HUES6 (cell line): ENCODE data around the gene NBPF11.
A peak's percentile ranks its signal among the peaks of the same experiment; 100 is the strongest.
"Not testable (repeated sequence)": the region's sequence is repeated elsewhere in the genome, so short reads cannot be mapped to it uniquely, and the experiment has no call there.

ENCODE experiments used
- H3K27ac ChIP-seq: 2 replicates; pipeline ENCODE4 v1.7.0; 2013; ENCODE audit warnings: low read depth, mild to moderate bottlenecking, low read length, inconsistent platforms
- H3K27me3 ChIP-seq: 2 replicates; pipeline ENCODE4 v1.6.1; 2013; ENCODE audit warnings: low read length; ENCODE audit not compliant: control insufficient read depth, insufficient read depth
- H3K36me3 ChIP-seq: 2 replicates; pipeline ENCODE4 v1.6.1; 2013; ENCODE audit warnings: low read length; ENCODE audit not compliant: control insufficient read depth, insufficient read depth
- H3K4me1 ChIP-seq: 2 replicates; pipeline ENCODE4 v1.6.1; 2013; ENCODE audit warnings: low read length; ENCODE audit not compliant: control insufficient read depth, insufficient read depth
- H3K4me3 ChIP-seq: 2 replicates; pipeline ENCODE4 v1.5.1; 2013; ENCODE audit warnings: low read depth, low read length
- H3K9ac ChIP-seq: one replicate; pipeline ENCODE4 v1.6.1; 2013; ENCODE audit warnings: mild to moderate bottlenecking, low read length
- H3K9me3 ChIP-seq: 2 replicates; pipeline ENCODE4 v1.6.1; 2013; ENCODE audit warnings: low read depth, low read length; ENCODE audit not compliant: control insufficient read depth, insufficient read depth

NBPF11 gene

GRCh38 chr1:148161053-148161901, 9.2 kb upstream of the NBPF11 start:
- no peaks in the 10 kb centered on the region for H3K9me3 ChIP-seq
- peaks cover 6% of the 10 kb centered on the region; the same call in 1 of the 2 replicates for H3K4me1 ChIP-seq
- H3K9ac ChIP-seq: no peak overlapping the region

GRCh38 chr1:148160343-148161052, 8.4 kb upstream of the NBPF11 start:
- no peak overlapping the region for H3K27ac ChIP-seq

More at GRCh38 chr1:148161053-148161901, 9.2 kb upstream of the NBPF11 start:
- Histone ChIP-seq H3K27me3 (no peaks in the 10 kb centered on the region), H3K36me3 (no peaks in the 10 kb centered on the region), H3K27ac (no peak overlapping the region), H3K4me3 (no peak overlapping the region)

GRCh38 chr1:148160048-148160342, 7.9 kb upstream of the NBPF11 start:
- Histone ChIP-seq H3K4me1 (peaks cover 6% of the 10 kb centered on the region; the same call in 1 of the 2 replicates), H3K27ac (no peak overlapping the region), H3K4me3 (no peak overlapping the region), H3K36me3 (no peaks in the 10 kb centered on the region), H3K9ac (no peak overlapping the region), H3K27me3 (no peaks in the 10 kb centered on the region), H3K9me3 (no peaks in the 10 kb centered on the region)

More at GRCh38 chr1:148160343-148161052, 8.4 kb upstream of the NBPF11 start:
- Histone ChIP-seq H3K36me3 (no peaks in the 10 kb centered on the region), H3K9ac (no peak overlapping the region), H3K9me3 (no peaks in the 10 kb centered on the region), H3K27me3 (no peaks in the 10 kb centered on the region), H3K4me1 (peaks cover 6% of the 10 kb centered on the region; the same call in 1 of the 2 replicates), H3K4me3 (no peak overlapping the region)

GRCh38 chr1:148158341-148159003, 6.4 kb upstream of the NBPF11 start:
- H3K36me3 ChIP-seq: no peaks in the 10 kb centered on the region
- no peak overlapping the region for H3K27ac ChIP-seq
- no peak overlapping the region for H3K9ac ChIP-seq
- no peak overlapping the region for H3K4me3 ChIP-seq
- no peaks in the 10 kb centered on the region for H3K9me3 ChIP-seq
- no peaks in the 10 kb centered on the region for H3K27me3 ChIP-seq
- peaks cover 6% of the 10 kb centered on the region; the same call in 1 of the 2 replicates for H3K4me1 ChIP-seq

GRCh38 chr1:148157803-148158202, 5.7 kb upstream of the NBPF11 start:
- not testable (repeated sequence) for H3K27ac ChIP-seq, H3K4me3 ChIP-seq, H3K4me1 ChIP-seq, H3K9ac ChIP-seq, H3K36me3 ChIP-seq, H3K27me3 ChIP-seq, H3K9me3 ChIP-seq

- not testable (repeated sequence) for H3K27ac ChIP-seq, H3K36me3 ChIP-seq, H3K9ac ChIP-seq, H3K4me1 ChIP-seq, H3K9me3 ChIP-seq, H3K4me3 ChIP-seq, H3K27me3 ChIP-seq
These were observed 3.6 kb upstream of the NBPF11 start for GRCh38 chr1:148155494-148156275.

GRCh38 chr1:148152795-148153194, 714 bp upstream of the NBPF11 start:
- not testable (repeated sequence) for H3K9ac ChIP-seq, H3K4me3 ChIP-seq, H3K27ac ChIP-seq, H3K9me3 ChIP-seq, H3K36me3 ChIP-seq, H3K27me3 ChIP-seq, H3K4me1 ChIP-seq

- H3K36me3 ChIP-seq: not testable (repeated sequence)
These were observed 686 bp downstream of the NBPF11 start for GRCh38 chr1:148151371-148151819.

GRCh38 chr1:148150945-148151344, 1.1 kb downstream of the NBPF11 start:
- Histone ChIP-seq H3K4me3 (peak overlapping the region; percentile 77), H3K9ac (peak overlapping the region; percentile 78)
- H3K27ac ChIP-seq, H3K9me3 ChIP-seq, H3K36me3 ChIP-seq, H3K27me3 ChIP-seq, H3K4me1 ChIP-seq: not testable (repeated sequence)

More at GRCh38 chr1:148151371-148151819, 686 bp downstream of the NBPF11 start:
- Histone ChIP-seq H3K9ac (peak overlapping the region; percentile 78), H3K4me3 (peak overlapping the region; percentile 77), H3K27ac (peak overlapping the region; percentile 62; the same call in 1 of the 2 replicates)
- not testable (repeated sequence) for H3K4me1 ChIP-seq, H3K9me3 ChIP-seq, H3K27me3 ChIP-seq

GRCh38 chr1:148150014-148150413, 2.1 kb downstream of the NBPF11 start:
- not testable (repeated sequence) for H3K9me3 ChIP-seq, H3K27me3 ChIP-seq, H3K4me3 ChIP-seq, H3K36me3 ChIP-seq, H3K9ac ChIP-seq, H3K4me1 ChIP-seq, H3K27ac ChIP-seq
